HEK293T (cell line): ENCODE data around the gene TNIP2.

Experiments
- CTCF ChIA-PET: fragments of 350-600 bp; formaldehyde crosslinking; extraction: SDS; loops from one replicate; lab custom pipeline; 2021; ENCODE audit warnings: antibody characterized with exemption, inconsistent platforms; lab: Yijun Ruan, JAX
- POLR2A ChIA-PET: fragments of 350-600 bp; formaldehyde crosslinking; extraction: SDS; loops from one replicate; lab custom pipeline; 2020; ENCODE audit warnings: antibody characterized with exemption, inconsistent platforms; lab: Yijun Ruan, JAX
- DNase-seq: peaks from one replicate; pipeline ENCODE4 v3.0.0; 2012; ENCODE audit warnings: mixed read lengths; ENCODE audit errors: extremely low spot score
- ARNT ChIP-seq: fragments of 450-650 bp; IDR thresholded peaks from 2 replicates; pipeline ENCODE4 v1.6.1; 2017; ENCODE audit warnings: mild to moderate bottlenecking
- BHLHE40 ChIP-seq: fragments of 450-650 bp; IDR thresholded peaks from 2 replicates; pipeline ENCODE4 v1.6.1; 2016; ENCODE audit warnings: mild to moderate bottlenecking, moderate library complexity, borderline replicate concordance
- CTBP1 ChIP-seq: fragments of 450-650 bp; IDR thresholded peaks from 2 replicates; pipeline ENCODE4 v1.6.1; 2016; ENCODE audit warnings: borderline replicate concordance
- ELF4 ChIP-seq: fragments of 450-650 bp; IDR thresholded peaks from 2 replicates; pipeline ENCODE4 v1.6.1; 2017; ENCODE audit warnings: antibody characterized with exemption
- FOXA1 ChIP-seq: fragments of 450-650 bp; IDR thresholded peaks from 2 replicates; pipeline ENCODE4 v1.6.1; 2016; ENCODE audit warnings: mild to moderate bottlenecking
- FOXK2 ChIP-seq: fragments of 450-650 bp; IDR thresholded peaks from 2 replicates; pipeline ENCODE4 v1.6.1; 2016; ENCODE audit warnings: mild to moderate bottlenecking
- FOXM1 ChIP-seq: fragments of 450-650 bp; IDR thresholded peaks from 2 replicates; pipeline ENCODE4 v1.6.1; 2017; ENCODE audit warnings: mild to moderate bottlenecking, borderline replicate concordance
- HDGF ChIP-seq: fragments of 450-650 bp; IDR thresholded peaks from 2 replicates; pipeline ENCODE4 v1.6.1; 2017; ENCODE audit warnings: antibody characterized with exemption, borderline replicate concordance
- L3MBTL2 ChIP-seq: fragments of 450-650 bp; conservative IDR thresholded peaks from 2 replicates; pipeline ENCODE4 v1.6.1; 2016; ENCODE audit warnings: mild to moderate bottlenecking
- LEF1 ChIP-seq: fragments of 450-650 bp; IDR thresholded peaks from 2 replicates; pipeline ENCODE4 v1.6.1; 2017; ENCODE audit warnings: mild to moderate bottlenecking, borderline replicate concordance
- NFRKB ChIP-seq: fragments of 450-650 bp; IDR thresholded peaks from 2 replicates; pipeline ENCODE4 v1.6.1; 2016; ENCODE audit warnings: mild to moderate bottlenecking, moderate library complexity
- SP1 ChIP-seq: fragments of 450-650 bp; IDR thresholded peaks from 2 replicates; pipeline ENCODE4 v1.6.1; 2017
- SUZ12 ChIP-seq: fragments of 450-650 bp; IDR thresholded peaks from 2 replicates; pipeline ENCODE4 v1.6.1; 2016; ENCODE audit warnings: mild to moderate bottlenecking
- TARDBP ChIP-seq: fragments of 450-650 bp; IDR thresholded peaks from 2 replicates; pipeline ENCODE4 v1.6.1; 2016
- ZNF384 ChIP-seq: fragments of 450-650 bp; IDR thresholded peaks from 2 replicates; pipeline ENCODE4 v1.6.1; 2016
- TF ChIP-seq, protein P1 (sequence below): fragments of 450-650 bp; IDR thresholded peaks from 2 replicates; pipeline ENCODE4 v1.6.1; 2016

TNIP2 gene

DNA sequence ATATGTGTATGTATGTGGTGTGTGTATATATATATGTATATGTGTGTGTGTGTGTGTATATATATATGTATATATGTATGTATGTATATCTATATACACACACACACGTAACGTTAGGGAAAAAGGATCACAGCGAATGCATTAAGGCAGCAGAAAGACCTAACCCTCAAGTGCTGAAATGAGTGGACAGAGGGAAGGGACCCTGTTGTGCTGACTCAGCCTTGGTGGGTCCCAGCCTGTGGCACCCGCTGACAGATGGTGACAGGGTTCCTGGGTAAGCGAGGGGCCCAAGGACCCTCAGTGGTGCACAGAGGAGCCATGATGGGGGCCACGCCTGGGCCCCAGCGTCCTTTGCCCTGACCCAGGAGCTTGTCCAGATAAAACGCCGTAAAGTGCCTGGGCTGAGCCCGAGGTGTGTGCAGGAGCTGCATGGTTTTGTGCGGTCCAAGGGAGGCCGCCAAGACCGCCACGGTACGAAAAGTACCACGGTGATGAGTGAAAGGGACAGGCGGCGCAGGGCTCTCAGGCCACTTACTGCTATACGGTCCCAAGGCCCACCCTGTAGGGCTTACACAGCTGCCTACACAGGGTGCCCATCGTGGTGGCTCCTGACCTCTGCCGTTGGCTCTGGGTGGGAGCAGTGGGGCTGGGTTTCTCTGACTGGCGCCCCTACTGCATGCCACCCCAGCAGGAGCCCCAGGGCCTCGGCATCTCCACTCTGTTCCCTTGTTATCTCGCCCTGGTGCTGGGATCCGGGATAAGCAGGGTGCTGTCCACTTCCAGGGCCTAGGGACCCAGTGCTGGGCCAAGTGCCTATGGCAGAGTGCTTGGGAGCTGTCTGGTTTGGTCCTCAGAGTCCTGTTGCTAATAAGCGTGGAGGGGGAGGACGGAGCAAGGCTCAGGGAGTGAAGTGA is 46.7 kb upstream of the TNIP2 start:
- no peak for DNase-seq
- ChIA-PET CTCF (no interaction called here), POLR2A (interaction anchor here (1.3 kb wide), 1 partner anchor 9 kb away, joined by 4 read pairs; no protein-coding TSS in a partner anchor)
- no peak for TF ChIP-seq FOXM1
- no peak for TF ChIP-seq ARNT
- TF ChIP-seq LEF1, result no peak
- no peak for TF ChIP-seq HDGF
- TF ChIP-seq FOXK2, result no peak
- TF ChIP-seq TARDBP, result no peak
- TF ChIP-seq SUZ12, result no peak
- no peak for TF ChIP-seq L3MBTL2
- no peak for TF ChIP-seq CTBP1
- TF ChIP-seq SP1, result no peak
- TF ChIP-seq, protein P1, sequence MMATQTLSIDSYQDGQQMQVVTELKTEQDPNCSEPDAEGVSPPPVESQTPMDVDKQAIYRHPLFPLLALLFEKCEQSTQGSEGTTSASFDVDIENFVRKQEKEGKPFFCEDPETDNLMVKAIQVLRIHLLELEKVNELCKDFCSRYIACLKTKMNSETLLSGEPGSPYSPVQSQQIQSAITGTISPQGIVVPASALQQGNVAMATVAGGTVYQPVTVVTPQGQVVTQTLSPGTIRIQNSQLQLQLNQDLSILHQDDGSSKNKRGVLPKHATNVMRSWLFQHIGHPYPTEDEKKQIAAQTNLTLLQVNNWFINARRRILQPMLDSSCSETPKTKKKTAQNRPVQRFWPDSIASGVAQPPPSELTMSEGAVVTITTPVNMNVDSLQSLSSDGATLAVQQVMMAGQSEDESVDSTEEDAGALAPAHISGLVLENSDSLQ, result no peak
- TF ChIP-seq FOXA1, result no peak
- TF ChIP-seq NFRKB, result no peak
- no peak for TF ChIP-seq ZNF384
- TF ChIP-seq ELF4, result no peak

DNA sequence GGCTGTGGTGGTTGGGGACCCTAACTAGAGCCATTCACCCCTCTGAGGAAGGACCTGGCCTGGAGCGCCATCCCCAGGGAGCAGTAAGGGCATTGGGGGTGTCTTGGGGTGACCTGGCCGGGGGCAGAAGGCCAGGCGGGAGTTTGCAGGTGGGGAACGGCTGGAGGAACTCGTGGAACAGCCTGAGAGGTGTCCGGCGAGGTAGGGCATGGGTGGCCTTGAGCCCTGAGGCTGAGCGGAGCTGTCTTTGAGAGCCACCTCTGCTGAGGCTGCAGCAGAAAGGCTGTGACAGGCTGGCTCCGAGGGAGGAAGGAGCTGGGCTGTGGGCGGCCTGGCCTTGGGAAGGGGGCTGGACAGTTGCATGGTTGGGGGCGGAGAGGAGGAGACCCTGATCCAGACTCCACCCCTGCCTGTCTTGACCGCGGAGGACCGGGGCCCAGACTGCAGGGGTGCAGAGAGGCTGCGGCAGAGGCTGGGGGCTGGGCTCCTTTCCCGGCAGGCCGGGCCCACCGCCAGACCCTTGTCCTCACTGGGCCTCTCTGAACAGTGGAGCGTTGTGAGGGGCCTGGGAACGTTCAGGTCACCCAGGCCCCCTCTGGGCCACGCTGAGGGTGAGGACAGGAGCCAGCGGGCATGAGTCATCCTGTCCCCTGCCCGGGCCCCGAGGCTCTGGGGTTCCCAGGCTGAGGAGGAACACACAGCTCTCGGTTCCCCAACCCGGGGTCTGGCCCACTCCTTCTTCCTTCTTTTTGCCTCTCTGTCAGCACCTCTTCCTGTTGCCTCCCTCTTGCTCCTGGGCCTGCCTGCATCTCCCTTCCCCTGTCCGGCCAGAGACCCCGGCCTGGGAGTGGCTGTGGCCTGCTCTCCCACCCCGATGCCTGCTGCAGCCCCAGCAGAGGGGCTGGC is 44.8 kb upstream of the TNIP2 start:
- TF ChIP-seq TARDBP, result no peak
- TF ChIP-seq, protein P1, result no peak
- TF ChIP-seq ZNF384, result no peak
- no peak for TF ChIP-seq FOXK2
- TF ChIP-seq NFRKB, result no peak
- no peak for TF ChIP-seq BHLHE40
- no peak for TF ChIP-seq LEF1
- no peak for TF ChIP-seq HDGF
- no peak for TF ChIP-seq CTBP1
- TF ChIP-seq L3MBTL2, result no peak
- TF ChIP-seq ELF4, result no peak
- ChIA-PET CTCF (no interaction called here), POLR2A (interaction anchor here (1.0 to 1.8 kb wide), 3 partner anchors 9 to 17 kb away, joined by 6 to 8 read pairs (median 8); no protein-coding TSS in a partner anchor)
- DNase-seq, result no peak

DNA sequence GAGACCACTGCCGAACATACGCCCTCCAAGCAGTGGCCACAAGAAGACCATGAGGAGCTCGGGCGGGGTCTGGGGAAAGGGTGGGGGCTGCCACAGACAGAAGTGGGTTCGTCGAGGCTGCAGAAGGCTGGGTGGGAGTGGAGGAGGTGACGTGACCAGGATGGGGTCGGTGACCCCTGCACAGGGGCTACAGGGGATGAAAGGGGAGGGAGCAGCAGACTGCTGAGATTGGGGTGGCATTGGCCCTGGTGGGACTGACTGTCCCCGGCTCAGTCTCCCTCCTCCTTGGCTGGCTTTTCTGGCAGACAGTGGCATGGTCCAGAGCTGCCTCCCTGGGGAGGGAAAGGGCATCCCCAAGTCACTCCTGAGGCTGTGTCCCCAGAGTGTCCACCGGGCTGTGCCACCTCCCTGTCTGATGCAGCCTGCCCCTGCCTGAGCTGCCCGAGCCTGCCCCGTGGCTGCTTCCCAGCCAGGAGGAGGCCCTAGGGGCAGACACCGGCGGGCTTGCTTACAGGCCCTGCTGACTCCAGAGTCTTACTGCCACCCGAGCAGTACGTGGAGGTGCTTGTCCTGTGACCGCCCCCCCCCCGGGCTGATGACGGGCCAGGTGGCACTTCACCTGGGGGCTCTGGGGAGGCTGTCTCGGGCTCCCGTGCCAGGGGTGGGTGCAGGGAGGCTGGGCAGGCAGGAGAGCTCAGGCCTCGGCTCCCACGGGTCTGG is 44.0 kb upstream of the TNIP2 start:
- ChIA-PET POLR2A (interaction anchor here (1.0 to 1.8 kb wide), 3 partner anchors 10 to 18 kb away, joined by 6 to 8 read pairs (median 8); no protein-coding TSS in a partner anchor), CTCF (interaction anchor here (0.7 kb wide), 1 partner anchor 11 kb away, joined by 3 read pairs; no protein-coding TSS in a partner anchor)
- DNase-seq, result no peak
- TF ChIP-seq NFRKB, result no peak
- no peak for TF ChIP-seq ZNF384
- no peak for TF ChIP-seq FOXM1
- no peak for TF ChIP-seq CTBP1
- no peak for TF ChIP-seq SUZ12
- TF ChIP-seq TARDBP, result no peak
- TF ChIP-seq FOXA1, result no peak
- no peak for TF ChIP-seq BHLHE40
- TF ChIP-seq FOXK2, result no peak
- no peak for TF ChIP-seq ELF4
- no peak for TF ChIP-seq L3MBTL2
- TF ChIP-seq, protein P1, result no peak
- no peak for TF ChIP-seq HDGF

DNA sequence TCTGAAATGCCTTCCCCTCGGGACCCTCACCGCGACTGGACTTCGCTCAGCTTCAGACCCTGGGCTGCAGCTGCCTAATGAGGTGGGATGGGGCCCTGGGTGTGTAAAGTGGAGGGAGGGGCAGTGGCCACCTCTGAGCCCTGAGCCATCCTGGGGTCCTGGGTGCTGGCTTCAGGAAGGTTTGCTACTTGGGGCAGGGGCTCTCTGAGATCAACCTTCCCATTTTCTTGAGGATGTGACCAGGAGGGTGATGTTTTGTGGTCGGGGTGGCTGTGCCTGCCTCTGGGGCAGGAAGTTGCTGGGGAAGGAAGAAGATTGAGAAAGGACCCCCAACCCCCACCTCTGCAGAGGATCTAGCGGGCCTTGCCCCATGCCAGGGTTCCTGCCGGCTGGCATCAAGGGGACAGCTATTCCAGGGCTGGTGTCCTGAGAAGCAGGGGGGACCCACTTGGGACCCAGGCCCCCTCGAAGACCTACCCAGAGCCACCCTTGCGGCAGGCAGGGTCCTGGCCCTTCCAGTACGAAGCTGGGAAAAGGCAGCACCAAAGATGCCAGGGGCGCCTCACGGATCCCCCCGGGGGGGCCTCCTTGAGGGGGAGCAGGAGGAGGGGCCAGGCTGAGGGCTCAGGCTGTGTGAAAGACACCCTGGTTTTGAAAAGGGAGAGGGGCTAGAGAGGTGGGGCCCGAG is 43.2 kb upstream of the TNIP2 start:
- POLR2A ChIA-PET, result no interaction called here
- DNase-seq, result no peak
- CTCF ChIA-PET, result no interaction called here
- TF ChIP-seq SUZ12 (no peak), SP1 (no peak), TARDBP (no peak), FOXM1 (no peak), ELF4 (no peak), BHLHE40 (no peak), NFRKB (no peak), ZNF384 (no peak), FOXK2 (no peak), ARNT (no peak), HDGF (no peak), LEF1 (no peak), CTBP1 (no peak)
- TF ChIP-seq, protein P1, result no peak
